Measurements from ENCODE around the gene KCNQ1. TPM values are rescaled to one million over a fixed set of nuclear protein-coding genes. Genes with fewer than 3 reads are reported as not detected.

KCNQ1 gene
- total and polyA plus RNA-seq, 9 of the 15 experiments (the other 6 are each of a cell fraction or from before 2014, with no cell fraction given), result 0.44 TPM; not detected in 8

GRCh38 chr11:2892215-2892966 lies 447.6 kb downstream of the KCNQ1 start (continued):
- TF ChIP-seq POLR2AphosphoS2 (IDR thresholded peaks at IDR 0.05; ENCODE audit: low read length) (no peak), FOXP1 (CRISPR knock-in tag; IDR thresholded peaks at IDR 0.05) (peak; percentile 71; the same call in 1 of the 2 replicates), C11orf30 (IDR thresholded peaks at IDR 0.05; ENCODE audit: low read depth) (peak; percentile 49; the same call in 1 of the 2 replicates), NR1H2 (CRISPR knock-in tag; IDR thresholded peaks at IDR 0.05) (no peak), TSHZ1 (CRISPR knock-in tag; IDR thresholded peaks at IDR 0.05) (no peak), ZBTB49 (CRISPR knock-in tag; IDR thresholded peaks at IDR 0.05; ENCODE audit: borderline replicate concordance) (0 out of 2 replicates have a peak, but pooled peaks have one; percentile 40), ZBTB7A (IDR thresholded peaks at IDR 0.05; ENCODE audit: borderline replicate concordance, control insufficient read depth, low read depth, low read length) (peak; percentile 99), HNRNPL (IDR thresholded peaks at IDR 0.05; ENCODE audit: low read depth, low read length) (peak; percentile 32; the same call in 1 of the 2 replicates), PCBP1 (IDR thresholded peaks at IDR 0.05; ENCODE audit: low read depth, low read length, poor library complexity, severe bottlenecking) (peak; percentile 98), TRIM24 (IDR thresholded peaks at IDR 0.05) (peak in 1 of 2 experiments; percentile 84; a peak in 2 of 4 replicates)
